GM18507 (cell line): ENCODE results near the gene THSD4.
"Not testable (repeated sequence)": the region's sequence is repeated elsewhere in the genome, so short reads cannot be mapped to it uniquely, and the experiment has no call there.

ENCODE experiments used
- DNase-seq: peaks from one replicate; pipeline ENCODE4 v3.0.0; 2011; ENCODE audit warnings: low read depth; ENCODE audit not compliant: insufficient read length; ENCODE audit errors: extremely low spot score
- FAIRE-seq: peaks from 2 replicates; lab custom pipeline; 2011; peaks lifted over from hg19 to GRCh38; lab: Jason Lieb, UNC

The THSD4 gene

GRCh38 chr15:71203586-71204474, 88.6 kb downstream of the THSD4 start:
- DNase-seq, result no peak
- no peak for FAIRE-seq

- FAIRE-seq (no peak), DNase-seq (no peak)
Observed at GRCh38 chr15:71207141-71207540, 91.9 kb downstream of the THSD4 start.

- DNase-seq (no peak), FAIRE-seq (no peak)
Observed at GRCh38 chr15:71212146-71212545, 96.9 kb downstream of the THSD4 start.

GRCh38 chr15:71213943-71214342, 98.7 kb downstream of the THSD4 start:
- not testable (repeated sequence) for FAIRE-seq, DNase-seq

GRCh38 chr15:71215126-71215894, 100.0 kb downstream of the THSD4 start:
- DNase-seq, result no peak
- no peak for FAIRE-seq

GRCh38 chr15:71218272-71218805, 103.1 kb downstream of the THSD4 start:
- DNase-seq, result no peak
- FAIRE-seq, result no peak

- FAIRE-seq, result no peak
Observed at GRCh38 chr15:71219101-71219500, 103.8 kb downstream of the THSD4 start.

GRCh38 chr15:71219645-71220044, 104.4 kb downstream of the THSD4 start:
- DNase-seq (no peak), FAIRE-seq (no peak)

More at GRCh38 chr15:71219101-71219500, 103.8 kb downstream of the THSD4 start:
- DNase-seq, result no peak

GRCh38 chr15:71220828-71221227, 105.6 kb downstream of the THSD4 start:
- FAIRE-seq (no peak), DNase-seq (no peak)

GRCh38 chr15:71221417-71221816, 106.1 kb downstream of the THSD4 start:
- DNase-seq, result no peak
- no peak for FAIRE-seq

GRCh38 chr15:71223516-71223915, 108.2 kb downstream of the THSD4 start:
- FAIRE-seq, result no peak
- DNase-seq, result no peak

- FAIRE-seq, result no peak
Observed at GRCh38 chr15:71224024-71224423, 108.8 kb downstream of the THSD4 start.

GRCh38 chr15:71225851-71226250, 110.6 kb downstream of the THSD4 start:
- no peak for FAIRE-seq
- DNase-seq, result no peak

More at GRCh38 chr15:71224024-71224423, 108.8 kb downstream of the THSD4 start:
- no peak for DNase-seq

GRCh38 chr15:71226536-71227455, 111.5 kb downstream of the THSD4 start:
- FAIRE-seq (no peak), DNase-seq (no peak)

- FAIRE-seq (no peak), DNase-seq (no peak)
Observed at GRCh38 chr15:71228403-71228802, 113.1 kb downstream of the THSD4 start.

GRCh38 chr15:71230303-71230702, 115.0 kb downstream of the THSD4 start:
- FAIRE-seq (no peak), DNase-seq (no peak)

GRCh38 chr15:71231758-71232157, 116.5 kb downstream of the THSD4 start:
- FAIRE-seq (no peak), DNase-seq (no peak)

- DNase-seq (no peak), FAIRE-seq (no peak)
Observed at GRCh38 chr15:71232411-71232810, 117.1 kb downstream of the THSD4 start.

- DNase-seq, result no peak
- FAIRE-seq, result no peak
Observed at GRCh38 chr15:71237456-71238188, 122.4 kb downstream of the THSD4 start.
